GM12878 (cell line): ENCODE measurements around the gene ACAD11. TPM values are rescaled to one million over a fixed set of nuclear protein-coding genes. Genes with fewer than 3 reads are reported as not detected.

Experiments
- ATAC-seq: fragments of 200-7000 bp; cut with Tn5 transposase; 3 replicates; pipeline ENCODE4 v1.9.1; 2020; ENCODE audit warnings: mild to moderate bottlenecking, moderate library complexity
- Bru-seq: library from RNA; stranded (reverse); fragments of 400-500 nt; gene quantifications from one replicate; lab custom pipeline; 2021; lab: Mats Ljungman, UMichigan
- BruChase-seq, 2 experiments: library from RNA; stranded (reverse); fragments of 400-500 nt; gene quantifications; one replicate each; lab custom pipeline; 2021; lab: Mats Ljungman, UMichigan
- BruUV-seq: library from RNA; stranded (reverse); fragments of 400-500 nt; replicated peaks from 2 replicates; lab custom pipeline; 2021; lab: Mats Ljungman, UMichigan
- CTCF ChIA-PET: fragments of 300-600 bp; sonication (Branson Sonifier 250); formaldehyde crosslinking; extraction: SDS; loops from one replicate; lab custom pipeline; 2021; ENCODE audit warnings: inconsistent platforms; lab: Yijun Ruan, JAX
- POLR2A ChIA-PET: fragments of 350-600 bp; formaldehyde crosslinking; extraction: SDS; loops from one replicate; lab custom pipeline; 2021; ENCODE audit warnings: inconsistent platforms; lab: Charles Lee
- RAD21 ChIA-PET: fragments of 300-600 bp; sonication (Branson Sonifier 250); formaldehyde crosslinking; loops from one replicate; lab custom pipeline; 2023; ENCODE audit warnings: antibody characterized with exemption; ENCODE audit not compliant: unreplicated experiment; lab: Charles Lee
- SMC1A ChIA-PET: fragments of 300-600 bp; sonication (Branson Sonifier 250); formaldehyde crosslinking; loops from one replicate; lab custom pipeline; 2023; ENCODE audit not compliant: unreplicated experiment, uncharacterized antibody; lab: Charles Lee
- DNase-seq: peaks from one replicate; pipeline ENCODE4 v3.0.0-alpha.2; 2011; ENCODE audit warnings: low read depth, low spot score
- FAIRE-seq: peaks from 3 replicates; lab custom pipeline; 2011; peaks lifted over from hg19 to GRCh38; lab: Jason Lieb, UNC
- H2AFZ ChIP-seq: 2 replicates; pipeline ENCODE4 v1.6.0; 2011; ENCODE audit warnings: low read depth, low read length, control low read depth; ENCODE audit not compliant: control insufficient read depth
- H3K27ac ChIP-seq: 2 replicates; pipeline ENCODE4 v1.5.1; 2011; ENCODE audit warnings: control low read depth; ENCODE audit not compliant: control insufficient read depth, insufficient read depth
- H3K27me3 ChIP-seq, 2 experiments: replicated peaks in 1 of 2; 2 replicates each; pipeline versions ENCODE4 v1.6.0 to v1.6.1; 2011; ENCODE audit warnings: low read length in 1 of 2; ENCODE audit not compliant: control insufficient read depth in 2 of 2, insufficient read depth in 2 of 2
- H3K36me3 ChIP-seq, 2 experiments: 2 replicates each; pipeline ENCODE4 v1.5.1; 2011; ENCODE audit warnings: low read length in 1 of 2; ENCODE audit not compliant: control insufficient read depth in 2 of 2, insufficient read depth in 2 of 2
- H3K4me1 ChIP-seq: 2 replicates; pipeline ENCODE4 v1.6.1; 2011; ENCODE audit warnings: mild to moderate bottlenecking, low read length, moderate library complexity, mixed read lengths; ENCODE audit not compliant: control insufficient read depth, insufficient read depth
- H3K4me2 ChIP-seq: 2 replicates; pipeline ENCODE4 v1.6.0; 2011; ENCODE audit warnings: control low read depth; ENCODE audit not compliant: control insufficient read depth, insufficient read depth
- H3K4me3 ChIP-seq: fragments of 200-600 bp; sonication (generic); 2 replicates; pipeline ENCODE4 v1.5.1; 2016
- H3K79me2 ChIP-seq: 2 replicates; pipeline ENCODE4 v1.6.0; 2011; ENCODE audit warnings: low read length; ENCODE audit not compliant: control insufficient read depth, insufficient read depth
- H3K9ac ChIP-seq: 2 replicates; pipeline ENCODE4 v1.8.0; 2011; ENCODE audit warnings: low read length, control low read depth, mixed read lengths; ENCODE audit not compliant: control insufficient read depth, insufficient read depth
- H3K9me3 ChIP-seq: replicated peaks from 3 replicates; pipeline ENCODE4 v1.5.1; 2011; ENCODE audit warnings: mild to moderate bottlenecking, low read length; ENCODE audit not compliant: control insufficient read depth, insufficient read depth
- H4K20me1 ChIP-seq: 2 replicates; pipeline ENCODE4 v1.6.0; 2011; ENCODE audit not compliant: control insufficient read depth, insufficient read depth
- BMI1 ChIP-seq: fragments of 450-650 bp; IDR thresholded peaks from 2 replicates; pipeline ENCODE4 v1.6.1; 2016; ENCODE audit warnings: mild to moderate bottlenecking, moderate library complexity, borderline replicate concordance
- CBFB ChIP-seq: IDR thresholded peaks from 2 replicates; pipeline ENCODE4 v1.6.1; 2016; ENCODE audit warnings: antibody characterized with exemption, low read depth
- FOS ChIP-seq: IDR thresholded peaks from 3 replicates; pipeline ENCODE4 v1.6.1; 2011; ENCODE audit warnings: borderline replicate concordance; ENCODE audit not compliant: insufficient read length; ENCODE audit errors: extremely low read depth
- GATAD2B ChIP-seq: fragments of 450-650 bp; conservative IDR thresholded peaks from 2 replicates; pipeline ENCODE4 v1.6.1; 2017; ENCODE audit warnings: low read depth, mild to moderate bottlenecking, moderate library complexity
- LARP7 ChIP-seq: fragments of 450-650 bp; IDR thresholded peaks from 2 replicates; pipeline ENCODE4 v1.6.1; 2017; ENCODE audit warnings: mild to moderate bottlenecking
- MEF2B ChIP-seq: fragments of 450-650 bp; IDR thresholded peaks from 2 replicates; pipeline ENCODE4 v1.6.1; 2018; ENCODE audit warnings: mild to moderate bottlenecking, moderate library complexity; ENCODE audit not compliant: partially characterized antibody, poor library complexity, severe bottlenecking
- MTA2 ChIP-seq: fragments of 450-650 bp; IDR thresholded peaks from 2 replicates; pipeline ENCODE4 v1.6.1; 2016; ENCODE audit warnings: low read depth, mild to moderate bottlenecking, moderate library complexity
- MXI1 ChIP-seq: fragments of 150-350 bp; IDR thresholded peaks from 2 replicates; pipeline ENCODE4 v1.6.1; 2011; ENCODE audit warnings: low read depth, mild to moderate bottlenecking, inconsistent platforms, low read length, improper control_type of control experiment
- MYC ChIP-seq: IDR thresholded peaks from 2 replicates; pipeline ENCODE4 v1.6.1; 2011; ENCODE audit warnings: mild to moderate bottlenecking, low read length, moderate library complexity, inconsistent platforms; ENCODE audit not compliant: insufficient read depth, insufficient replicate concordance, insufficient read length, severe bottlenecking
- NBN ChIP-seq: fragments of 450-650 bp; IDR thresholded peaks from 2 replicates; pipeline ENCODE4 v1.6.1; 2016
- PAX5 ChIP-seq: IDR thresholded peaks from 2 replicates; pipeline ENCODE4 v1.6.1; 2011; ENCODE audit warnings: low read depth, low read length, borderline replicate concordance
- RFX5 ChIP-seq: IDR thresholded peaks from 2 replicates; pipeline ENCODE4 v1.6.1; 2011; ENCODE audit warnings: low read depth, low read length, improper control_type of control experiment
- STAT3 ChIP-seq: IDR thresholded peaks from 2 replicates; pipeline ENCODE4 v1.6.1; 2011; ENCODE audit warnings: low read depth, low read length, improper control_type of control experiment
- TARDBP ChIP-seq: IDR thresholded peaks from 2 replicates; pipeline ENCODE4 v1.6.1; 2016; ENCODE audit warnings: borderline replicate concordance
- ZBED1 ChIP-seq: IDR thresholded peaks from 2 replicates; pipeline ENCODE4 v1.6.1; 2016; ENCODE audit warnings: borderline replicate concordance
- WGBS: methylation state at CpG from one replicate; pipeline ENCODE4 v1.1.6; 2016; ENCODE audit warnings: low lambda C conversion rate; ENCODE audit not compliant: insufficient replicate concordance, insufficient coverage; ENCODE audit errors: missing lambda C conversion rate; 5-methylcytosine and 5-hydroxymethylcytosine counted together
- in situ Hi-C: fragments of 300-500 bp; cut with MboI; formaldehyde crosslinking; loops from 9 replicates; pipeline ENCODE4 v1.14.3; 2018; ENCODE audit warnings: mixed read lengths
- intact Hi-C: fragments of 100-400 bp; cut with micrococcal nuclease; formaldehyde crosslinking; loops from one replicate; pipeline ENCODE4 v1.14.2; 2022; ENCODE audit not compliant: unreplicated experiment
- long read RNA-seq, 2 experiments: library from polyadenylated mRNA; unstranded; transcript quantifications; one replicate each; pipeline ENCODE4 v2.0.0, GENCODE V29; 2019 to 2020
- polyA minus RNA-seq, 3 experiments: library from RNA; depleted of rRNA, polyadenylated mRNA; stranded (reverse); fragments of >200 nt; gene quantifications; 2 replicates each; pipeline ENCODE4 v1.2.3, GENCODE V29; 2011
- polyA plus RNA-seq, 11 experiments: library from polyadenylated mRNA; depleted of rRNA in 4 of 11; unstranded in 6 of 11; stranded (reverse) in 5 of 11; fragments of >200 nt; fragmentation: Nextera tagmentation in 4 of 11; fragmentation: Illumina TruSeq in 1 of 11; extraction: Ambion mirVana in 4 of 11; extraction: Trizol in 1 of 11; gene quantifications; 1 replicate in 1 of 11; 2 replicates in 10 of 11; pipeline versions ENCODE4 v1.2.1 to v1.2.3, GENCODE V29; 2011 to 2016; ENCODE audit warnings: inconsistent platforms in 2 of 11, missing spikeins in 2 of 11, low read depth in 1 of 11
- total RNA-seq, 4 experiments: library from RNA; depleted of rRNA in 3 of 4; stranded (reverse); fragments of >200 nt in 3 of 4; fragmentation: Illumina TruSeq in 1 of 4; extraction: Trizol in 1 of 4; gene quantifications; 2 replicates each; pipeline versions ENCODE4 v1.2.1 to v1.2.3, GENCODE V29; 2013 to 2021

Gene ACAD11, protein sequence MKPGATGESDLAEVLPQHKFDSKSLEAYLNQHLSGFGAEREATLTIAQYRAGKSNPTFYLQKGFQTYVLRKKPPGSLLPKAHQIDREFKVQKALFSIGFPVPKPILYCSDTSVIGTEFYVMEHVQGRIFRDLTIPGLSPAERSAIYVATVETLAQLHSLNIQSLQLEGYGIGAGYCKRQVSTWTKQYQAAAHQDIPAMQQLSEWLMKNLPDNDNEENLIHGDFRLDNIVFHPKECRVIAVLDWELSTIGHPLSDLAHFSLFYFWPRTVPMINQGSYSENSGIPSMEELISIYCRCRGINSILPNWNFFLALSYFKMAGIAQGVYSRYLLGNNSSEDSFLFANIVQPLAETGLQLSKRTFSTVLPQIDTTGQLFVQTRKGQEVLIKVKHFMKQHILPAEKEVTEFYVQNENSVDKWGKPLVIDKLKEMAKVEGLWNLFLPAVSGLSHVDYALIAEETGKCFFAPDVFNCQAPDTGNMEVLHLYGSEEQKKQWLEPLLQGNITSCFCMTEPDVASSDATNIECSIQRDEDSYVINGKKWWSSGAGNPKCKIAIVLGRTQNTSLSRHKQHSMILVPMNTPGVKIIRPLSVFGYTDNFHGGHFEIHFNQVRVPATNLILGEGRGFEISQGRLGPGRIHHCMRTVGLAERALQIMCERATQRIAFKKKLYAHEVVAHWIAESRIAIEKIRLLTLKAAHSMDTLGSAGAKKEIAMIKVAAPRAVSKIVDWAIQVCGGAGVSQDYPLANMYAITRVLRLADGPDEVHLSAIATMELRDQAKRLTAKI
- total RNA-seq (2013; cell fraction: nucleolus; rRNA removed), result 96.7 and 96.9 TPM in 2 replicates
- 10.0 and 12.8 TPM in 2 replicates for total RNA-seq (2014; rRNA removed)
- 11.5 and 12.4 TPM in 2 replicates for total RNA-seq (2014; rRNA removed; fragmentation: Illumina TruSeq; extraction: Trizol)
- total RNA-seq (2021), result 7.7 and 8.7 TPM in 2 replicates
- 12.8 TPM for polyA plus RNA-seq (2011; ENCODE audit: low read depth)
- polyA plus RNA-seq (2011; rRNA removed), result 15.9 and 25.4 TPM in 2 replicates
- 8.1 and 8.8 TPM in 2 replicates for polyA plus RNA-seq (2011; cell fraction: cytosol; rRNA removed)
- 46.9 and 48.4 TPM in 2 replicates for polyA plus RNA-seq (2011; cell fraction: nucleus; rRNA removed)
- 12.1 and 16.6 TPM in 2 replicates for polyA plus RNA-seq (2012)
- polyA plus RNA-seq (2014; fragmentation: Illumina TruSeq; extraction: Trizol), result 14.1 and 14.2 TPM in 2 replicates
- 1 to 10 TPM; 2.4 to 4.7 TPM for polyA plus RNA-seq (2014; fragmentation: Nextera tagmentation; extraction: Ambion mirVana)
- 14.2 and 17.9 TPM in 2 replicates for polyA plus RNA-seq (2014; rRNA removed)
- polyA plus RNA-seq (2016; fragmentation: Nextera tagmentation; extraction: Ambion mirVana), result 10 to 100 TPM; 10.1 to 10.6 TPM
- 17.2 and 19.6 TPM in 2 replicates for polyA minus RNA-seq (2011; rRNA and poly(A)+ RNA removed)
- polyA minus RNA-seq (2011; cell fraction: cytosol; rRNA and poly(A)+ RNA removed), result 4.1 and 4.4 TPM in 2 replicates
- polyA minus RNA-seq (2011; cell fraction: nucleus; rRNA and poly(A)+ RNA removed), result 26.0 and 41.8 TPM in 2 replicates
- Bru-seq, nascent RNA, result percentile 87 among the genes with signal in this experiment
- percentile 95 among the genes with signal in this experiment for BruChase-seq, experiment 1, labeled RNA remaining after a 6-hour chase
- BruChase-seq, experiment 2, labeled RNA remaining after a 2-hour chase, result percentile 93 among the genes with signal in this experiment
- long read RNA-seq, experiment 1, full-length matches to known transcripts, result 1 of 4 reads
- long read RNA-seq, experiment 1, partial matches to known transcripts, result 1 of 4 reads
- long read RNA-seq, experiment 1, other reads (novel, unspliced or antisense), result 2 of 4 reads
- long read RNA-seq, experiment 2, full-length matches to known transcripts, result 10 of 18 reads
- long read RNA-seq, experiment 2, partial matches to known transcripts, result 4 of 18 reads
- long read RNA-seq, experiment 2, other reads (novel, unspliced or antisense), result 4 of 18 reads

DNA sequence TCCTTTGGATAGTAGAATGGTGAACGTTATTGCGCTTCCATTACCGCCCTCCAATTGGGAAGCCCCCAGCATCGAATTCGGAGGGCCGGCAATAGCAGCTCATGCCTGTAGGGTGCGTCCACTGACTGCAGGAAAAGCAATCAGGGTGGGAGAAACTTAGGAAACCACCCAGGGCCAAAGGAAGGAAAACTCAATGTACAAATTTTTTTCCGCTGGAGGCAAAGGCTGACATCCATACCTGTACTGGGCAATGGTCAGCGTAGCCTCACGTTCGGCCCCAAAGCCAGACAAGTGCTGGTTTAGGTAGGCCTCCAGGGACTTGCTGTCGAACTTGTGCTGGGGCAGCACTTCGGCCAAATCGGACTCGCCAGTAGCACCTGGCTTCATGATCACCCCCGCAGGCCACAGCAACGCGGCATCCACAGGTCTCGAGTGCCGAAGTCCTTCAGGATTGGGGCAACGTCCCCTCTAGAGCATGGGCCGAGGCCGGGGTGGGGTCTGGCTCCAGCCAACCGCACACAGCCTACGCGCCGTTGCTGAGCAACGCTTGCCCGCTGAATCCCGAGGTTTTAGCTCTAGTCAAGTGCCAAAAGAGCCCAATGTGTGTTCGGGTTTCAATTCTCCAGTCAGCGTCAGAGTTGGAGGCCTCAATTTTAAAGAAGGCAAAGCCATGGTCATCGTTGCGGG, at the start of gene ACAD11:
TSS of gene ACAD11 (minus strand) at position 445 of the 687 bp plus-strand sequence. CDS start at position 387, 58 bp downstream.
- under 1% methylated on average over 34 of the region's 34 CpGs for WGBS
- H3K4me2 ChIP-seq, result peak within 1 kb of the TSS; percentile 97
- peak within 1 kb of the TSS; percentile 90 for H3K9ac ChIP-seq
- H3K4me3 ChIP-seq, result peak within 1 kb of the TSS; percentile 99
- ChIA-PET SMC1A (interaction anchor here (0.6 to 2.8 kb wide), 9 partner anchors 8 to 969 kb away, joined by 3 to 8 read pairs (median 3); no protein-coding TSS in a partner anchor), RAD21 (interaction anchor here (0.7 to 2.4 kb wide), 5 partner anchors 8 to 382 kb away, joined by 3 to 7 read pairs (median 4); no protein-coding TSS in a partner anchor), POLR2A (interaction anchor here (1.0 kb wide), 1 partner anchor 242 kb away, joined by 3 read pairs; the partner anchor contains the start of gene DNAJC13), CTCF (interaction anchor here (0.8 to 4.2 kb wide), 8 partner anchors 10 to 198 kb away, joined by 3 to 27 read pairs (median 4); partner anchors contain the start of gene NPHP3)
- H3K36me3 ChIP-seq, result no peaks in the 10 kb centered on the region; a peak in 1 of 4 replicates
- no peaks in the 10 kb centered on the region for H3K9me3 ChIP-seq
- H4K20me1 ChIP-seq, result no peaks in the 10 kb centered on the region
- H3K27ac ChIP-seq, result peak within 1 kb of the TSS; percentile 89
- H3K27me3 ChIP-seq, result no peaks in the 10 kb centered on the region
- FAIRE-seq (no peak), ATAC-seq (peak; percentile 71), DNase-seq (peak; percentile 35)
- H2AFZ ChIP-seq, result peak within 1 kb of the TSS; percentile 84
- no peaks in the 10 kb centered on the region for H3K4me1 ChIP-seq
- in situ Hi-C loops, result no loop called here
- BruUV-seq, result TSS peak; percentile 91
- intact Hi-C loops, result no loop called here
- peaks cover 53% of the 10 kb centered on the region for H3K79me2 ChIP-seq
- TF ChIP-seq MXI1, result no peak; the same call in 1 of the 2 replicates
- TF ChIP-seq FOS, result no peak
- peak; percentile 61 for TF ChIP-seq RFX5
- TF ChIP-seq CBFB, result peak; percentile 55; the same call in 1 of the 2 replicates
- TF ChIP-seq ZBED1, result 0 out of 2 replicates have a peak, but pooled peaks have one; percentile 1
- TF ChIP-seq MTA2, result peak; percentile 21; the same call in 1 of the 2 replicates
- no peak; the same call in 1 of the 2 replicates for TF ChIP-seq BMI1
- peak; percentile 63 for TF ChIP-seq MEF2B
- 0 out of 2 replicates have a peak, but pooled peaks have one; percentile 7 for TF ChIP-seq PAX5
- 0 out of 2 replicates have a peak, but pooled peaks have one; percentile 17 for TF ChIP-seq GATAD2B
- peak; percentile 25 for TF ChIP-seq MYC
- TF ChIP-seq STAT3, result no peak
- no peak for TF ChIP-seq TARDBP
- TF ChIP-seq LARP7, result peak; percentile 55; the same call in 1 of the 2 replicates
- TF ChIP-seq NBN, result peak; percentile 15; the same call in 1 of the 2 replicates
